NT2/D1 (cell line): ENCODE results near the gene CTSH.
"Not testable (repeated sequence)": the region's sequence is repeated elsewhere in the genome, so short reads cannot be mapped to it uniquely, and the experiment has no call there.

ENCODE experiments used
- DNase-seq: peaks from one replicate; pipeline ENCODE4 v3.0.0-alpha.2; 2011; ENCODE audit warnings: low read depth, low spot score
- H3K27me3 ChIP-seq: 2 replicates; pipeline ENCODE4 v1.6.0; 2011; ENCODE audit warnings: mild to moderate bottlenecking; ENCODE audit not compliant: insufficient read length, insufficient read depth
- H3K36me3 ChIP-seq: 2 replicates; pipeline ENCODE4 v1.6.1; 2011; ENCODE audit warnings: mild to moderate bottlenecking, low read length, mixed read lengths; ENCODE audit not compliant: insufficient read depth, insufficient read length
- H3K4me1 ChIP-seq: 2 replicates; pipeline ENCODE4 v1.5.1; 2011; ENCODE audit not compliant: insufficient read depth, insufficient read length
- H3K4me3 ChIP-seq: 2 replicates; pipeline ENCODE4 v1.5.1; 2011; ENCODE audit warnings: low read depth; ENCODE audit not compliant: insufficient read length
- H3K9ac ChIP-seq: 2 replicates; pipeline ENCODE4 v1.6.0; 2011; ENCODE audit warnings: low read depth; ENCODE audit not compliant: insufficient read length
- H3K9me3 ChIP-seq: 2 replicates; pipeline ENCODE4 v1.5.1; 2011; ENCODE audit warnings: mild to moderate bottlenecking, low read length; ENCODE audit not compliant: insufficient read depth
- SUZ12 ChIP-seq: IDR thresholded peaks from 2 replicates; pipeline ENCODE4 v1.6.1; 2011; ENCODE audit not compliant: insufficient read length, insufficient read depth; ENCODE audit errors: extremely low read depth
- YY1 ChIP-seq: IDR thresholded peaks from 2 replicates; pipeline ENCODE4 v1.6.1; 2011; ENCODE audit not compliant: insufficient read length, insufficient read depth
- ZNF274 ChIP-seq: IDR thresholded peaks from 2 replicates; pipeline ENCODE4 v1.6.1; 2011; ENCODE audit warnings: mild to moderate bottlenecking, low read depth, low read length

CTSH gene

DNA sequence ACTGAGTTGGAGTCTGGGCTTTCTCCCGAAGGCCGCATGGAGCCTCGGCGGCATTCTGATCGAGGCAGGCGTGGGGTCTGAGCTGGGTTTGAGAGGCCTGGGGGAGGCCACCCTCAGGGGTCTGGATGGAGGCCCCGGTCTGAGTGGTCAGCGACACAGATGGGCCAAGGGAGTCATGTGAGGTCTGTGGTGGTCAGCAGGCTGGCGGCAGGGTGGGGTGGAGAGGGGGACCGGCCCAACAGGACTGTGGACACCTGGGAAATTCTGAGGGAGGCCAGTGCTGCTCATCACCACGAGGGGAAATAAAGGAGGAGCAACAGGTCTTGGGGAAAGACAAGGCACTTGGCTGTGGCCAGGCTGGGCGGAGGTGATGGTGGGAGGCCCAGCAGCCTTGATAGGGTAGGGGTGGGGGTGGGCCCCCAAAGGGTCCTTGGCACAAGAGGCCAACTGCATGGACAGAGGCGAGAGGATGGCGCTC lies 16.2 kb downstream of the CTSH start:
- H3K27me3 ChIP-seq = no peaks in the 10 kb centered on the region
- no peak overlapping the region for H3K9ac ChIP-seq
- TF ChIP-seq YY1 = no peak
- no peak for TF ChIP-seq ZNF274
- TF ChIP-seq SUZ12 = no peak
- H3K9me3 ChIP-seq = no peaks in the 10 kb centered on the region
- H3K36me3 ChIP-seq = peaks cover 67% of the 10 kb centered on the region
- H3K4me1 ChIP-seq = no peaks in the 10 kb centered on the region
- no peak overlapping the region for H3K4me3 ChIP-seq
- no peak for DNase-seq

DNA sequence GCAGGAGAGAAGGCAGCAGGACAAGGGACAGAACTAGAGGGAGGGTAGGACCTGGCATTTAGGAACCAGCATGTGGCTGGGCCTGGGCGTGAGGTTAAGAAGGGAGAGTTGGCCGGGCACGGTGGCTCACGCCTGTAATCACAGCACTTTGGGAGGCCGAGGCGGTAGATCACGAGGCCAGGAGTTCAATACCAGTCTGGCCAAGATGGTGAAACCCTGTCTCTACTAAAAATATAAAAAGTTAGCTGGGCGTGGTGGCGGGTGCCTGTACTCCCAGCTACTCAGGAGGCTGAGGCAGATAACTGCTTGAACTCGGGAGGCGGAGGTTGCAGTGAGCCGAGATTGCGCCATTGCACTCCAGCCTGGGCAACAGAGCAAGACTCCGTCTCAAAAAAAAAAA lies 16.7 kb downstream of the CTSH start:
- H3K9ac ChIP-seq, DNase-seq, H3K27me3 ChIP-seq, H3K4me1 ChIP-seq, H3K9me3 ChIP-seq, H3K4me3 ChIP-seq: not testable (repeated sequence)
- peaks cover 64% of the 10 kb centered on the region for H3K36me3 ChIP-seq

DNA sequence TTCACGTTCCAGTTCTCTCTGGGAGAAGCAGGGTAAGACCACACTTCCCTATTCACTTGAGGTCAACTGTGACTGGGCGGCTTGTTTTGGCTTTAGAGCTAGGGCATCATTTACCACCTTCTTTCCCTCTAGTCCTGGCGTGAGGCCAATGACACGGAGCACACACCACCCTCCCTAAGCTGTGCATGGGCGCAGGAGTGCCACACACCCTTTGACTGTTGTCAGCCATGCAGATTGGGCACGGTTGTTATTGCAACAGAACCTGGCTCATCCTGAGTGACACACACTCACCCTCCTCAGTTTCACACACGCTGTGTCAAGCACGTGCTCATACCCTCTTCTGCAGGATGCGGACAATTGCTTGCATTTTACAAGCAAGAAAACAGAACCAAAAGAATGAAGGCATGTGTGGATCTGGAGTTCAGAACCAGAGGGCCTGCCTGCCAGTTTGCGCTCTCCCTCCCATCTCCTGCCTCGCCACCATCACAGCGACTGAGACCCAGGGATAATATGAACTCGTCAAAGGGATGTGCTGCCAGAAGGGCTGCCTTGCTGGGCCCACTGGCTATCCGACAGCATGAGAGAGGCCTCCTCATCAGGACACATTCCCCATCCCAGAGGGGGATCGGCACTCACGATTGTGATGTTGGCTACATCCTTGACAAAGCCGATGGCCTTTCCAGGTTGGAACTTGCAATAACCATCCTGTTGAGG lies 17.6 kb downstream of the CTSH start:
- no peak overlapping the region for H3K4me3 ChIP-seq
- no peak for DNase-seq
- no peaks in the 10 kb centered on the region for H3K27me3 ChIP-seq
- H3K9ac ChIP-seq = no peak overlapping the region
- no peaks in the 10 kb centered on the region for H3K4me1 ChIP-seq
- TF ChIP-seq SUZ12 = no peak
- no peak for TF ChIP-seq ZNF274
- TF ChIP-seq YY1 = no peak
- no peaks in the 10 kb centered on the region for H3K9me3 ChIP-seq
- peaks cover 63% of the 10 kb centered on the region for H3K36me3 ChIP-seq

DNA sequence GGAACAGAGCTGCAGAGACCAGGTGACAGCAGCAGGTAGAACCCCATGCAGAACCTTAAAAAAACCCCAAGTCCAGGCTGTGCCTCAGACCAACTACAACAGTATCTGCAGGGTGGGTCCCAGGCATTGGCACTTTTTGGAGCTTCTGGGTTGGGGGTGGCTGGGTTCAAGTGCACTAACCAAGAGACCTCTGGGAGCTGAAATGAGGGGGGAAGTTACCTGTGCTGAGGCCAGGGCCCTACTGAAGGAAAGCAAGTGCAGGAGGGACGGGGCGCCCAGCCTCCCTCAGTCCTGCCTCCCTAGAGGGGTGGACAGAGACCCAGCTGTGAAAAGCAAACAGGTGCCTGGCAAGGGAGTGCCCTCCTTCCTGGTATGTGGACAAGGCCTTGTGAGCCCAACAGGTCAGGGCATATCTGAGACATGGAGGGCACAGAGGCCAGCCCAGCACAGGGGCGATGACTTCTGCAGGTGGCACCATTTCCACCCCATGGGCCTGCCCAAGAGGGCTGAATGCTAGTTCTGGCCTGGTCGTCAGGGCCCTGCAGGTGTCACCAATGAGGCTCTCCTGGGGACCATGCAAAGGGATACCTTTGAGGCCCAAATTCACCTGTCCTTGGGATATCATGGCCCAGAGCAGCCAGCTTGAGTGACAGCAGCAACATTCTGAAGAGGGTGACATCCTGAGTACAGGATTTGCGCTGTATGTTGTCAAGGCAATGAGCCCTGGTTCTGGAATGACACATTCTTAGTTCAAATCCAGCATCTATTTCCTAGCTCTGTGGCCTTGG lies 18.7 kb downstream of the CTSH start:
- Histone ChIP-seq H3K4me3 (no peak overlapping the region), H3K9me3 (no peaks in the 10 kb centered on the region), H3K9ac (no peak overlapping the region), H3K4me1 (no peaks in the 10 kb centered on the region), H3K27me3 (no peaks in the 10 kb centered on the region), H3K36me3 (peaks cover 64% of the 10 kb centered on the region)
- TF ChIP-seq ZNF274 (no peak), SUZ12 (no peak), YY1 (no peak)
- DNase-seq = no peak

DNA sequence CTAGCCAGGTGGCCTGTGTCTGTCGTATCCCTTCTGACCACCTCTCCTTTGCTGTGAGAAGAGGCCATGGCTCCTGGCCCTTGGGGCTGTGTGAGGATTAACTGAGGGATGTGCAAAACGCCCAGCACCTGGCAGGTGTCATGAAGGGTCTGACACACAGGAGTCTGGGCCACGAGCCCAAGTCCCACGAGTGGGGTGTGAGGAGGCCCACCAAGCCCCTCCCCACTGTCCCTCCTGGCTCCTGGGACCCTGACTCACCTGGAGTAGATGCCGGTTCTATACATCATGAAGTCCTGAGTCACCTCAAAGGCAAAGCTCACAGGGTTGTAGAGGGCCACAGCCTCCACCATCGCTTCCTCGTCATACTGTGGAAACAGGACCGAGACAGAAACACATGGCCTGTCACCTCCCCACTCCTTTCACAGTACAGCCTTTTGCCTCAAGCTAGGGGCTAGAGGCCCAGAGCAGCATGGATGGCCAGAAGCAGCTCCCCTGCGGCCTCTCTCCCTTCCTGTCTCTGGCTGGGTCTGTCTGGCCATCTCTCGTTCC lies 19.7 kb downstream of the CTSH start:
- Histone ChIP-seq H3K4me3 (no peak overlapping the region), H3K9me3 (no peaks in the 10 kb centered on the region), H3K36me3 (peaks cover 63% of the 10 kb centered on the region), H3K4me1 (no peaks in the 10 kb centered on the region), H3K9ac (no peak overlapping the region), H3K27me3 (no peaks in the 10 kb centered on the region)
- no peak for DNase-seq
- no peak for TF ChIP-seq SUZ12
- TF ChIP-seq ZNF274 = no peak
- TF ChIP-seq YY1 = no peak

DNA sequence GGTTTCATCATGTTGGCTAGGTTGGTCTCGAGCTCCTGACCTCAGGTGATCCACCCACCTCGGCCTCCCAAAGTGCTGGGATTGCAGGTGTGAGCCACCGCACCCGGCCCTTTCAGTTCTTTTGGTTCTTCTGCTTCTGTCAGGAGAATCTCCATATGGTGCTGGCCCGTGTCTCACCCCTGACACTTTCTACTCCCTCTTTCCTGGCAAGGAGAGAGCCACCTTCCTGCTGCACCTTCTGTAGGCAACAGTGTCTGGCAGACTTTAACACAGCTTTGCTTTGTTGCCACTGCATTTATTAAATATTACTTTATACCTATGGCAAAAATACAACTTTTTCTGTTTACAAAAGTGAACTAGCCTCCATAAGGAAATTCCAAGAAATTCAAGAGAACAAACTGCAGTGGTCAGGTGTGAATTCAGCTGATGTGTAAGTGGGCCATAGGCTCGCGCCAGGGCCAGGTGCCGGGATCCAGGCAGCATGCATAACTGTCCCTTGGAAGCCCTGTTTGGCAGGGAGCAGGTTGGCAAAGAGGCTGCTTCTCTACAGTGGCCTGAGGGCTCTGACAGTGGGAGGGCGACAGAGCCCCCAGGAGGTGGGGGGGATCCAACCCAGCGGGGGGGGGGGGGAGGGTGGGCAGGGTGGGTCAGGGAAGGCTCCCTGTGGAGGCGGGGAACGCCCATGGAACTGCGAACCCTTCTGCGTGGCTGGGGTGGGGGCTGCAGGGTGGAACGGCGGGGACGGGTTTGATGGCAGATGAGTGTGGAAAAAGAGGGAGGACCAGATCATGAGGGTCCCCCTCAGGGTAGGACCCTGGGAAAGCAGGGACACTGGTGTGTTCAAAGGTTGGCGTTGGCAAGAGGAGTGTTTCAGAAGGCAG lies 21.1 kb downstream of the CTSH start:
- no peak overlapping the region for H3K4me3 ChIP-seq
- peaks cover 56% of the 10 kb centered on the region for H3K36me3 ChIP-seq
- H3K4me1 ChIP-seq = no peaks in the 10 kb centered on the region
- TF ChIP-seq ZNF274 = no peak
- TF ChIP-seq SUZ12 = no peak
- no peak for TF ChIP-seq YY1
- DNase-seq = no peak
- H3K9me3 ChIP-seq = no peaks in the 10 kb centered on the region
- no peak overlapping the region for H3K9ac ChIP-seq
- no peaks in the 10 kb centered on the region for H3K27me3 ChIP-seq

DNA sequence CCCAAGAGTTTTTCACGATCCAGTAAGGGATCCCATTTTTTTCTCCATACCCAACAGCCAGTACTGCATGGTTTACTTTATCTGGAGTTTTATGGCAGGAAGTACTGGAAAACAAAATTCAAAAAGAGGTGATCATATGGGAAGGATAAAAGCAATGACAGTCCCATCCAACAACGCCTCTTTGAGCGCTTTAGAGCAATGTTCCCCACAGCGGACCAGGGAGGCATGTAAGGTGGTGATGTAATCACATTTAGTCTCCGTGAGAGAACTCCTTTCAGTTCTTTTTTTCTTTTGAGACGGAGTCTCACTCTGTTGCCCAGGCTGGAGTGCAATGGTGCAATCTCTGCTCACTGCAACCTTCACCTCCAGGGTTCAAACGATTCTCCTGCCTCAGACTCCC lies 21.8 kb downstream of the CTSH start:
- Histone ChIP-seq H3K36me3 (peaks cover 56% of the 10 kb centered on the region), H3K4me1 (no peaks in the 10 kb centered on the region)
- DNase-seq = no peak

More for the DNA sequence above, 21.8 kb downstream of the CTSH start:
- Histone ChIP-seq H3K9me3 (no peaks in the 10 kb centered on the region), H3K27me3 (no peaks in the 10 kb centered on the region), H3K4me3 (no peak overlapping the region), H3K9ac (no peak overlapping the region)
- TF ChIP-seq YY1 = no peak
